Astrocyte (in vitro differentiated cells and primary cell): Measurements from ENCODE around the gene TRMT11.

Experiments
- CTCF ChIP-seq: IDR thresholded peaks from 2 replicates; pipeline ENCODE4 v1.5.1; 2011; ENCODE audit warnings: low read depth, mild to moderate bottlenecking, inconsistent platforms, low read length, moderate library complexity; ENCODE audit not compliant: insufficient read depth
- EZH2 ChIP-seq: IDR thresholded peaks from 2 replicates; pipeline ENCODE4 v1.6.1; 2012; ENCODE audit warnings: mild to moderate bottlenecking, low read length, inconsistent platforms; ENCODE audit not compliant: insufficient read depth

DNA sequence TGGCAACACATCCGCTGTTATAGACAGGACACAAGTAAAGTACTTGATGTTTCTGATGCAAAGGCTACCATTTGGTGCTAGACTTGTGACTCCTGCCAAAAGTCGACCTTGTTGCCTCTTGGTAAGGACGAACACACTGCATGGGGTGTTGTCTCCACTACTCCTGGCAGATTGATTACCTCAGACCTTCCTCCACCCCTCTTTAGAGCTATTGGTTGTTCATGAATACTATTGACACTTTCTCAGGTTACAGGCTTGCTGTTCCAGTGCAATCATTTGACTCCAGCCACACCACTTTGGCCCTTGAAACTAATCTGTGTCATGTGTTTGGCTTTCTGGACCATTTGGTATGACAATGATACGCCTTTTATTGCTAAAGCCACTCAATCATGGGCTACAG lies 62.3 kb downstream of the TRMT11 start:
- TF ChIP-seq CTCF, result no peak
- TF ChIP-seq EZH2, result no peak
